Measurements from ENCODE around the gene OR13C5. TPM values are rescaled to one million over a fixed set of nuclear protein-coding genes. Genes with fewer than 3 reads are reported as not detected.

The OR13C5 gene, protein sequence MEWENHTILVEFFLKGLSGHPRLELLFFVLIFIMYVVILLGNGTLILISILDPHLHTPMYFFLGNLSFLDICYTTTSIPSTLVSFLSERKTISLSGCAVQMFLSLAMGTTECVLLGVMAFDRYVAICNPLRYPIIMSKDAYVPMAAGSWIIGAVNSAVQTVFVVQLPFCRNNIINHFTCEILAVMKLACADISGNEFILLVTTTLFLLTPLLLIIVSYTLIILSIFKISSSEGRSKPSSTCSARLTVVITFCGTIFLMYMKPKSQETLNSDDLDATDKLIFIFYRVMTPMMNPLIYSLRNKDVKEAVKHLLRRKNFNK
- total RNA-seq: not detected in 2 replicates

DNA sequence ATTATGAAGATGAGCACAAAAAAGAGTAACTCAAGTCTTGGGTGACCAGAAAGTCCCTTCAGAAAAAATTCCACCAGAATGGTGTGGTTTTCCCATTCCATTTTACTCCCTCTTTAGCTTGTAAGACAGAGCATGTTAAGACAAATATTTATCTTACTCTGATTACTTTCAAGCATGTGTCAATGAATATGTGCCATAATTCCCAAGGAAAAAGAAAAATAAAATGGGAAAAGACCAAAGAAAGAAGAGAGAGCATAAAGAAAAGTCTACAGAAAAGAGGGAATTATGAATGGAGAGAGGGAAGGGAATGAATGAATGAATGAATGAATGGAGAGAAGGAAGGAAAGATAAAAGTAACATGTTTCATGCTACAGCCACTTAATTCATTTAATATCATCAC lies at the start of gene OR13C5:
Gene OR13C5 (minus strand): TSS at position 101 of the 400 bp plus-strand sequence. CDS start 0 bp downstream, at position 101.

DNA sequence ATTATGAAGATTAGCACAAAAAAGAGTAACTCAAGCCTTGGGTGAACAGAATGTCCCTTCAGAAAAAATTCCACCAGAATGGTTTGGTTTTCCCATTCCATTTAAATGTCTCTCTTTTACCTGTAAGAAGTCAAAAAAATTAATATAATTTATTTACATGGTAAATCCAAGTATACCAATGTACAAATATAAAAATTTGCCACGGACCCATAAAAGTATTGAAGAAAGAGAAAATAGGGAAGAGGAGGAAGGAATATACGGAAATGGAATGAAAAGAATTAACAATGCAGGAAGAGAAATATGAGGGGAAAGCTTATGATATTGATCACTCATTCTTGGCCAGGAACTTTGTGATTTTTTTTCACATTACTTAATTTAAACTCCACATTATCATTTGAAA lies 18.9 kb upstream of the OR13C5 start, which contains the start of gene OR13C9:
Gene OR13C9 (minus strand): TSS at position 101 of the 400 bp plus-strand sequence. CDS start 0 bp downstream, at position 101.

GRCh38 chr9:104605527-104605926 lies 6.3 kb upstream of the OR13C5 start, which contains the start of gene OR13C2:
Gene OR13C2 (minus strand): TSS chr9:104605627. CDS start chr9:104605627, 0 bp downstream.

DNA sequence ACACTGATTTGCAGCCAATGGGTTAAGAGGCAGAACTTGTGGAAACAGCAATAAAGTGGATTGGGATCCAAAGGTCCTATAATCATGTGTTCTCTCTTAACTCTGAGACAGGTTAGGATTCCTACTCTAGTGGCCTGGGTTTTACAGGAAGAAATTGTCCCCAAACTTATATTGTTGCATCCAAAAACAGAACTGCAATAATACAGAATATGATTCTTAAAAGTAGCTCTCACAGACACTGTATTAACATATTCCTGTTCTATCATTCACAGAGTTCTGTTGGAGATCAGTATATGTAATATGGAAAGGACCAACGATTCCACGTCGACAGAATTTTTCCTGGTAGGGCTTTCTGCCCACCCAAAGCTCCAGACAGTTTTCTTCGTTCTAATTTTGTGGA lies 30.3 kb downstream of the OR13C5 start, which contains the start of gene OR13C8:
Gene OR13C8 (plus strand): TSS at position 301 of the 400 bp plus-strand sequence. CDS start 0 bp downstream, at position 301.

Other genes starting within 250 kb of the OR13C5 start
- gene OR13F1, start 95.2 kb downstream of the OR13C5 start, total RNA-seq: not detected in 2 replicates
- not detected in 2 replicates for gene OR13C4, start 72.2 kb downstream of the OR13C5 start, total RNA-seq
- gene OR13C3, start 62.6 kb downstream of the OR13C5 start, total RNA-seq: not detected in 2 replicates
- not detected in 2 replicates for gene OR13C8, start 30.2 kb downstream of the OR13C5 start, total RNA-seq
- 0.09 TPM in 1 of 2 replicates, not detected in the other for gene OR13C2, start 6.2 kb upstream of the OR13C5 start, total RNA-seq
- gene OR13C9, start 18.8 kb upstream of the OR13C5 start, total RNA-seq: not detected in 2 replicates
- gene OR13D1, start 95.1 kb upstream of the OR13C5 start, total RNA-seq: not detected in 2 replicates
- gene NIPSNAP3A, start 148.3 kb upstream of the OR13C5 start, total RNA-seq: 28.5 and 34.1 TPM in 2 replicates
- 0.09 and 0.47 TPM in 2 replicates for gene NIPSNAP3B, start 164.7 kb upstream of the OR13C5 start, total RNA-seq